ENCODE results near the gene IWS1.
"Not testable (repeated sequence)": the region's sequence is repeated elsewhere in the genome, so short reads cannot be mapped to it uniquely, and the experiment has no call there.

Gene IWS1

DNA sequence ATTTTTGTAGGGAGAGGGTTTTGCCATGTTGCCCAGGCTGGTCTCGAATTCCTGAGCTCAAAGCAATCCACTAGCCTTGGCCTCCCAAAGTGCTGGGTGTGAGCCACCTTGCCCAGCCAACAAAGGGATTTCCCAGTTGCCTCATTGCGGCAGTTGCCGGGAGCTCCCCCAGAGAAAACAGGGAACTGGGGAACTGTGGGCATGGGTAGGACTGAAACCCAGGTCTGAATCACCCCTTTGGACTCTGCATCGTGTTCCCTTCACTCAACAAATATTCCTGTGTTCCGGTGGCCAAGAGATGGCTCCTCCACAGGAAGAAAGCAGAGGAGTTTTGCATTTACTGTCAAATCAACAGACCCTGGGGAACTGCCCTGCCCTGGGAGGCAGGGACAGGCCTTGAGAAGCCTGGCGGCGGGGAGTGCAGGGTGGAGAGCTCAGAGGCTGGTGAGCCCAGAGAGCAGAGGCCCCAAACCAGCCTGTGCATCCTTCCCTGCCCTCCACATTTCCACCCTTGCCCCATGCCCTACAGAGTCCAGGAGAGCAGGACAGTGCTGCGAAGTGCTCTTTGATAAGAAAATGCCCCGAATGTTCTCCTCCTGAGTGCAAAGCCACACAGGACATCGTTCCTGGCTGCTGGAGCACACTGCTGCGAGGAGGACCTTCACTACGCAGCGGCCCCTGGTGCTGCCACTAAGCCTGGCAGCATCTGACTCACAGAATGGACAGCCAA, 34.1 kb upstream of the IWS1 start:
- DNase-seq: no peak

DNA sequence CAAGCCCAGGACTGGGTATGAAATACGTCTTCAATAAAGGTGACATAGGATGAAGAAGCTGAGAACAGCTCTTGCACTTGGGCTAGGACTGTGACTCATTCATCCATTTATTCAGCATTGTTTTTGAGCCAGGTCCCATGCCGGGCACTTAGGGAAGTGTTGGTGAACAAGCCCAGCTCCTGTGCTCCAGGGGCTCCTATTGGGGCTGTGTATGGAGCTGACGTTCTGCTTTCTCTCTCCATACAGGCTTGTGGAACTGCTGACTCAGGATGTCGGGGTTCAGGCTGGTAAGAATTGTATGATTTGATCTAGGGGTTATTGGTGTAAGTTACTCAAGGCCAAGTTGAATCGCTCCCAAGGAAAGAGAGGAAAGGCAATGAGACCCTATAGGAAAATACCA, 33.2 kb upstream of the IWS1 start:
- DNase-seq: no peak

DNA sequence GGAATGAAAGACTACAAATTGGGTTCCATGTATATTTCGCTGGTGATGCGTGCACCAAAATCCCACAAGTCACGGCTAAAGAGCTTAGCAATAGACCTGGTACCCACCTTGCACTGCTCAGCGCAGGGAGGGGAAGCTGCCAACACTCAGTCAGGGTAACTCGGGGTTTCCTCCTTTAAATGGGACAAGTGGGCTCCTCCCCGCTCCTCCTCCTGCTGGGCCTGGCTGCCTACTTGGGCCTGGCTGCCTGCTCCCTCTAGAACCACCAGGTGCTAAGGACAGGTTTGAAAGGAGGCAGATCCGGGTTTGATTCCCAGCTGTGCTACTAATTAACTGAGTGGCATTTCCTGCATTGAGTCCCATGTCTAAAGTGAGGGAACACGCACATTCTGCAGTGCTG, 32.6 kb upstream of the IWS1 start:
- no peak for DNase-seq

DNA sequence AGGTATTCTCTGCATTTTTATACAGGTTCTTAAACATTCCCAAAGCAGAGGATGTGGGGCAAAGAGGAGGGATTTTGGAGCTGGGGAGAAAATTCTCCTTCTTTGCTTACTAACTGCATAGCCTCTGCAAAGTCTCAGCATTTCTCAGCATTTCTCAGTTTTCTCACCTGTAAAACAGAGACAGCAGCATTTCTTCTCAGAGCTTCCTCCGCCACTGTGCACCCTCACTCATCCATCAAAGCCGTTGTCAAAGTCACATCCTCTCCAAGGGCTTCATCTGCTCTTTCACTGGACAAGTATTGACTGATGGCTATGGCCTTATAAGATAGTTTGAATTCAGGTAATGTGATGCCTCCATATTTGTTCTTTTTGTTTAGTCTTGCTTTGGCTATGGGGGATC, 26.6 kb upstream of the IWS1 start:
- DNase-seq: no peak

DNA sequence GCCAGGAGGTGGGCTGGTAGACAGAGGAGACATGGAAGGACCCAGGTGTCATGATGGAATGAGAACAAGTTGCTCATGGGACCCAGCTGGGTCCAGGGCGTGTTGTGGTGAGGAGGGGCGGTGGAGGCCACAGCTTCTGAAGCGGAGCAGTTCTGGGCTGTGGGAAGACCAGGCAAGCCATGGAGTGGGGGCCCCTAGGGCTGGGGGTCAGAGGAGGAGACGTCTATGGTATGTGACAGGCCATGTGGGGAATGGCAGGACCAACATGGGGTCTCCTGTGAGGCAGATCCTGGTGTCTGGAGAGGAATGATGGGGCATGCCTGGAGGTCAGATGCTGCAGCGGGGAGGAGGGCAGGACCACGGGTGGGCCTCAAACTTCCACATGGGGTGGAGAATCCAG, 26.0 kb upstream of the IWS1 start:
- DNase-seq: no peak

DNA sequence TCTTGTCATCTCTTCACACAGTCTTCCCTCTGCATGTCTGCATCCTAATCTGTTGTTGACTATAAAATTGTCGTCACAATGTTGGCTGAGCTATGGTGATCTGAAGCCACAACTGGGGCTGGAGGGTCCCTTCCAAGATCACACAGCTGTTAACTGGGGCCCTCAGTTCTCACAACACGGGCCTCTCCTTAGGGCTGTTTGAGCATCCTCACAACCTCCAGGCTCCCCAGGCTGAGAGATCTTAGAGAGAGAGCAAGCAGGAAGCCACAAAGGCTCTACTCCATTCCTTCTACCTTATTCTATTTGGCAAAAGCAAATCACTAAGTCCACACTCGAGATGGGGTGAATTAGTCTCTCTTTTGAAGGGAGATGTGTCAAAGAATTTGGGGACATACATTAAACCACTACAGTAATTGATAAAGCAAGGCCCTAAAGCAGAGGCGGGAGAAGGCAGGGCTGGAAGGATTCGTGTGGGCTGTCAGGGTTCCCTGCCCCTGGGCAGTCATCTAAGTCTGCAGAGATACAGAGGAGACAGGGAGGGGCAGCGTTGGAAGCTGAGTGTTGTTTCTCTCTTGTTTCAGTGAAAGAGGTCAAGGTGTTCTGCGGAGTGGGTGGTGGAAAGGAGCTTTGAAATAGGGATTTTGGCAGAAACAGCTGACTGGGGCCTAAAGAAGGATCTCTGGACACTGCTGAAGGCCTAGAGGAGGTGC, 25.1 kb upstream of the IWS1 start:
- no peak for DNase-seq

DNA sequence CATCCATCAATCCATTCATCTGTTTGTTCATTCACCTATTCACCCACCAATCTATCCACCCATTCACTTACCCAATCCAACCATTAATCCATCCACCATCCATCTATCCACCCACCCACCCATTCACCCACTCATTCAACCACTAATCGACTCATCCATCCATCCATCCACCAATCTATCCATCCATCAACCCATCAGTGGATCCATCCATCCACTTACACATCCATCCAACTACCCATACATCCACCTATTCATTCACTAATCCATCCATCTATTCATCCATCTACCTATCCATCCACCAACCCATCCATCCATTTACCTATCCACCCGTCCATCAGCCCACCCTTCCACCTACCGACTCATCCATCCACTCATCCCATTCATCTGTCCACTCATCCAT, 20.5 kb upstream of the IWS1 start:
- DNase-seq: no peak

DNA sequence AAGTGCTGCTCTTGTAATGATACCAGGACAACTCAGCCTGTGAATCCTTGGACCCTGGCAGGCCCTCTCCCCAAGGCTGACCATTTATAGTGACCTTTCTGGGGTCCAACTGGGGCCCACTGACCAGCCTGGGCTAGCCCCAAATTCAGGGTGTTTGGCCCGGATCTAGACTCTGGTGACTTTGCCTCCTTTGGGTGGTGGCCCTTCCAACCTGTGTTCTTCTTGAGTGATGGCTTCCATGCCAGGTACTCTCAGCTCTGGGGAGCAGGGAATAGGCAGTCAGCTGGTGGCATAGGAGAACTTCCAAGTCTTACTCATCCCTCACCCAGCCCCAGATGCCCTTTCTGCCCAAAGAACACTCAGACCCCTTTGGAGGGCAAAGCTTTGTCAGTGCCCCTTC, 19.5 kb upstream of the IWS1 start:
- no peak for DNase-seq

DNA sequence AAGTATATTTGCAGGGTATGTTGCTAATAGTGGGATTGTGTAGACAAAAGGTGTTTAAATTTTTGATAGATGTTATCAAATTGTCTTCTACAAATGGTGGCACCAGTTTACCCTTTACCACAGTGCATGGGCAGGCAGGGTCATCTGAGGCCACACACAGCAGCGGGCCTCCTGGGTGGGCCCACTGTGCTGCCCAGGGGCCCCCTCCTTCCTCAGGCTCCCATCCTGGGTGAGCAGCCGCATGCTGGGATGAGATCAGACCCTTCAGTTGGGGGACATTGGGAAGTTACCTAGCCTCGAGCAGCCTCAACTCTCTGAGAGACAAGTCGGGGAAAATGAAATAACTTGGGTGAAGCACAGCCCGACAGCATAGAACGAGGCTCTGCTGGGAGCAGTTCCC, 18.9 kb upstream of the IWS1 start:
- no peak for DNase-seq

DNA sequence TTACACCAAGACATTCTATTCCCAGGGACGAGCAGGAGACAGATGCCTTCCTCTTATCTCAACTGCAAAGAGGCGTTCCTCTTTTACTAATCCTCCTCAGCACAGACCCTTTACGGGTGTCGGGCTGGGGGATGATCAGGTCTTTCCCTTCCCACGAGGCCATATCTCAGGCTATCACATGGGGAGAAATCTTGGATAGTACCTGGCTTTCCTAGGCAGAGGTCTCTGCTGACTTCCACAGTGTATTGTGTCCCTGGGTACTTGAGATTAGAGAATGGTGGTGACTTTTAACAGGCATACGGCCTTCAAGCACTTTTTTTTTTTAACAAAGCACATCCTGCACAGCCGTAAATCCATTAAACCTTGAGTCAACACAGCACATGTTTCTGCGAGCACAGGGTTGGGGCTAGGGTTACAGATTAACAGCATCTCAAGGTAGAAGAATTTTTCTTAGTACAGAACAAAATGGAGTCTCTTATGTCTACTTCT, 16.8 kb upstream of the IWS1 start:
- not testable (repeated sequence) for DNase-seq

DNA sequence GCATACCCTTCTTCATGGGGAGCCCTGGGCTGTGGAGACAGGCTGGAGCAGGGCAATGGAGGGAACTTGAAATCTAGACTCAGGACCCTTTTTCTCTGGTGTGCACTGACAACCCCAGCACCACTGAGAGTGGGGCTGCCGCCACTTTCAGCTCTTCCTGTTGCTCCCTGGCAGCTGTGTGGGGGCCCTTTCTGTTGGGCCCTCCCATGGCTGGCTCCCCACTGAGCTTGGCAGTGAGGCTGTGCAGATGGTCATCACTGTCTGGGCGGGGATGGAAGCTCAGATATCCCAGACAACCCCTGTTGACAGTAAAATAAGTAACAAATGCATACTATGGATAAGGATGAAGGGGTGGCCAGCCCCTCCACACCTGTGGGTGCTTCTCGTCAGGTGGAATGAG, 15.9 kb upstream of the IWS1 start:
- DNase-seq: no peak

DNA sequence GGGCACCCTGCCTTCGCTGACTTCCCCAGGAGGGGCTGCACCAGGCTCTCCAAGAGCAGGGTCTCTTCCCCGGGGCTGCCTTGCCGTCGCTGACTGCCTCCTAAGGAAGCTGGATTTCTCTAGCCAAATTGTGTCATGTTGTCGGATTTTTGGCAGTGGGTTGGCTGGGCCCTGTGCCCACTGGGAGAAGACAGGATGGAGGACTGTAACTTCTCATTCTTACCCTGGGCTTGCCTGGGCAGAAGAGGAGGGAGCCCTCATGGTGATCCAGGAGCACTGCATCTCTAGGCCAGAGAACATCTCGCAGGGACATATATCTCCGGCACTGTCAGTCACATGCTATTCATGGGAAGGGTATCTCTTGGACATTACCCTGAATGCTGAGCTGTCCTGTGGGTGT, 15.5 kb upstream of the IWS1 start:
- no peak for DNase-seq

DNA sequence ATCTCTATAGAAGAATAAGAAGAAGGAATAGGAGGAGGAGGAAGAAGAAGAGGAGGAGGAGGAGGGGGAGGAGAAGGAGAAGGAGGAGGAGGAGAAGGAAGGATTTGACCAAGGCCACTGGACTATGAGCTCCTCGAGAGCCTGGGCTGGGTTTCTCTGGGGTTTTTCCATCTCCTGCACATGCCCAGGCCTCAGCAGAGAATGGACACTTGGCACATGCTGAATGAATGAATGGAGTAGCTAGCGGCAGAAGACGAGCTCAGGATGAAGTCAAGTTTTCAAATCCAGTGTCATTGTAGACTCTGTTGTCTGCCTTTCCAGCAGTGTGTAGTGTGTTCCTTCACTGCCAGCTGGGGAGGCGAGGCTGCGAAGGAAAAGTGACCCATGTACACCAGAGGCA, 11.4 kb upstream of the IWS1 start:
- DNase-seq: no peak

DNA sequence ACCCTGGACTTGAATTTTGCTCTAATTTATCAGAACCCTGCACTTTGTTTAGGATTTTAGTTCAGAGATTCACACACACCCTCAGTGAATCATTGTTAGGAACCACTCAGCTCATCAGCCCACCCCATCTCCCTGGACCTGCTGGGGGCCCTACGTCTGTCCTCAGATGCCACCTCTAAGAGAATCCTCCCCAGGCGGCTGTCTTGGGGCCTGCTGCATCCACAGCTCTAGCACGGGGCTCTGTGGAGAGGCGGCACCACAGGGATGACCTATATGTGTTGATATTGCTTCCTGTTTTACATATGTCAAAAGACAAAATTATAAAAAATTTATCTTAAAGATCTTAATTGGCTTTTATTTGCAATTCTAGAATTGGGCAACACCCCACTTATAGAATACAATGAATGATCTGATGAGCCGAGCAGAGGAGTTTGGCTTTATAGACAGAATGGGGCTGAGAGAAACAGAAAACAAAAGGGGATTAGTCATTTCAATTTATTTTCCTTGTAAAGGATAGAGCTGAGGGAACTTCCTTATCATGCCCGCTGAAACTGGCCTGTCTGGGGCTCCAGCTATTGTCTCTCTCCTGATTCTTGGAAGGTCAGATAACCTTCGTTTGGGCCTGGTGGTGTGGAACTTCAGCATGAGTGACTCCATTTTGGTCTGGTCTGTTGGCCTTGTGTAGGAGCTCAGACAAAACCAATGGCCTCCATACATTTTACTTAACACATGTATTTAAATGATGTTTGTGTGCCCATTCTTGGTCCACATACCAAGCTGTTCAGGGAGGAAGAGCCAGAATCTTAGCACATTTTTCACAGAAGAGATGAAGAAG, 10.6 kb upstream of the IWS1 start:
- no peak for DNase-seq

DNA sequence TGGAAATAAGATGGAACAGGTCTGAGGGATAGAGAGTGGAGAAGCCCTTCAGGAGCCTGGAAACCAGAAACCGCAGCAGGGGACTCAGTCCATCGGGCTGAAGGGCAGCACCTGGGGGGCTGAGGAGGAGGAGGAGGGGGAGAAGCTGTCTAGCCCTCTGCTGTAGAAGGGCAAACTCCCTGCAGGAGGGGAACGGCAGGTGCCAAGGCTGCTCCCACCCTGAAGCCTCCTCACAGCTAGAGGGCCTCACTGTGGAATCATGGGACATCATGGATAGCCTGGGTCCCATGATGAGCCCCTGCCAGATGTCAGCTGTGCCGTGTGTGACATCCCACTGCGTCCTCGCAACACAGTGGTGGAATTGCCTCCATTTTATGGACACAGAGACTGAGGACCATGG, 9.6 kb upstream of the IWS1 start:
- DNase-seq: no peak

DNA sequence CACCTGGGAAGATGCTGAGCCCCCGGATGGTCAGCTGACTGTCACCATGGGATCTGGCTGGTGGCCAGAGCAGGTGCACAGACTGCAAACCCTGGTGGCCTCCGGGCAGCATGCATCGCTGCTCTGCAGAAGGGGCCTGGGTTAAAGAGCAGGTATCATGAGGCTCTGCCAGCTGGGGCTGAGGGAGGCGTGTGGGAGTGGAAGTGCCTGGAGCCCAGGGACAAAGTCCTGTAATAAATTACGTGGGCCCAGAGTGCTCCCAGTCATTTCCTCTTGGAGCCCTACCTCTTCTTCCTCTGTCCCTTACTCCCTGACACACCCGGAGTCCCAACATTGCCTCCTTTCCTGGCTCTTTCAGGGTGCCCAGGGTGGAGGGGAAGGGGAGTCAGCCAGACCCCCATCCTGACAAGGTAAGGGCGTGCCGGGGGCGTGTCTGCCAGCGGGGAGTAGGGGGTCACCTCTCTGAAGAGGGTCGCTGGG, 9.2 kb upstream of the IWS1 start, which contains the start of gene MYO7B:
Gene MYO7B (plus strand): TSS at position 262 of the 480 bp plus-strand sequence. CDS start 24,040 bp downstream, outside the sequence.
- DNase-seq: no peak

DNA sequence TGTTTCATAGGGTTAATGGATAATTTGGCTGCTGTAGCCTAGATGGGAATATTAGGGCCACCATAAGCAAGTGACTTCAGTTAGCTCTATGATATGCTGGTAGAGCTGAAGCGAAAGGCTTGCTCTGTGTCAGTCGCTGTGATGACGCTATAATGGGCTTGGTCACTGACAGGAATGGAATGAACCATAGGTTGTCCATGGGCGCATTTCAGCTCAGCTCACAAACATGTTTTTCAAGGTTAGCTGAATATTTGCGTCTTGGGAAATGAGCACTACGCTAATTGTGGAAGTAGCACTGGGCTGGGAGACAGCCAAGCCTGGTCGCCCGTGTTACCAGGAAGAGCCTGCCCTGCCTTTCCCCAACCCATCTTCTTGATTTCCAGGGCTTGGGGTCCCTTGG, 6.0 kb upstream of the IWS1 start:
- no peak for DNase-seq

DNA sequence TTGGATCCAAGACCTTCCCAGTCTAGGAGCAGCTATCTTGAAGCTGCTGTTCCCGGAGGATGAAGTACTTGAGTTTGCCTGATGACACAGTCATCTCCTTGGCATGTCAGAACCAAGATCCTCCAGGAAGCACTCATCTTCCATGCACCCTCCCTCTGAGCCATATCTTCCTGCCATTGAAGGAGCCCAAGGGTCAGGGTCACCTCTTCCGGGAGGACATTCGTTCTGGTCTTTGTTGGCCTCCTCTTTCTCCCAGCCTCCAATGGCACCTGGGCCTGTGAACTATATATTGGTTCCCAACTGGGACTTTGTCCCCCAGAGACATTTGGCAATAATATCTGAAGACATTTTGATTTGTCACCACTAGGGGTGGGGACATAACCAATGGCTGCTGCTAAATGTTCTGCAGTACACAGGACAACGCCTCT, 4.9 kb upstream of the IWS1 start:
- DNase-seq: no peak

DNA sequence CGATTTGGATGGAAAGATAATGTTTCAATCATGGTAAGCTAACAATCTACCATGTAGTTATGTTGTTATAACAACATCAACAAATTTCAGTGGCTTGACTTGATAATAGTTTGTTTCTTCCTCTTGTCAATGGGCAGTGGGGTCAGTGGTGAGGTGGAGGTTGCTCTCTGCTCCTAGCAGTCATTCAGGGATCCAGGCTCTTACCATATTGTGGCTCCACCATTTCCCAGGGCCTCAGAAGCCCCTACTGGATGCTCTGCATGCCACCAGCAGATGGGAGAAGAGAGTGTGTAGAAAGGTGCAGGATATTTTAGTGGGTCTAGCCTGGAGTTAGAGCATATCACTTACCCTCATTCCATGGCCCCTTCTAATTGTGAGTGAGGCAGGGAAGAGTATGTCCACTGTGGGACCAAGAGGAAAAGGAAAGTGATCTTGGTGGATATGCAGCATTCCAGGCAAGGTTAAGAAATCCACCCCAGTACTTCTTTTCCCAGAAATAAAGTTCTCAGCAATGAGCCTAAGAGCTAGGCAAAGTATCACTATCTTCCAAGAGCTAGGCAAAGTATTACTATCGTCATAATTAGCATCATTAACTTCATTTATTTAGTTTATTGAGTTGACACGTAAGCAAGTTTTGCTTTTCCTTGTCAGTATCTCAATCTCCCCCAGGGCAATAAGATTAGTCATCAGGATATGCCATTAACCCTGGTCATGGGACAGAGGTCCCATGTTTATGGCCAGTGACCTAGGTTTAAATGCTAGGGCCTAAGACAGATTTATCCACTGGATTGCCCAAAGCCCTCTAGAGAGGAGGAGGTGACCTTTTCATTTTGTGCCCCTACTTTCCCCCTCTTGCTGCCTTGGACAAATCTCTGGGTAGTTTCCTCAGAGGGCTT, 4.2 kb upstream of the IWS1 start:
- no peak for DNase-seq

DNA sequence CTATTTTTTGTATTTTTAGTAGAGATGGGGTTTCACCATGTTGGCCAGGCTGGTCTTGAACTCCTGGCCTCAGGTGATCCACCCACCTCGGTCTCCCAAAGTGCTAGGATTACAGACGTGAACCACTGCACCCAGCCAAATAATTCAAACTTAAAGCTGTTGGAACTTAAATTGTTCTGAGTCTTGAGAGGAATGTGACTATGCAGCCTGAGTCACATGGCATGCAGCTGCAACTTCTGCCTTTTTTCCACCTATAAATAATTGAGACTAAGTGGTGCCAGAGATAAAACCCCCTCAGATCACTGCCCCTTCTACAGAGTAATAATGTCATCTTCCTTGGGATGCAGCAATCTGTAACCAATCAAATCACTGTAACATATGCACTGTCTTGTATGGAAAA, 3.1 kb upstream of the IWS1 start:
- not testable (repeated sequence) for DNase-seq

DNA sequence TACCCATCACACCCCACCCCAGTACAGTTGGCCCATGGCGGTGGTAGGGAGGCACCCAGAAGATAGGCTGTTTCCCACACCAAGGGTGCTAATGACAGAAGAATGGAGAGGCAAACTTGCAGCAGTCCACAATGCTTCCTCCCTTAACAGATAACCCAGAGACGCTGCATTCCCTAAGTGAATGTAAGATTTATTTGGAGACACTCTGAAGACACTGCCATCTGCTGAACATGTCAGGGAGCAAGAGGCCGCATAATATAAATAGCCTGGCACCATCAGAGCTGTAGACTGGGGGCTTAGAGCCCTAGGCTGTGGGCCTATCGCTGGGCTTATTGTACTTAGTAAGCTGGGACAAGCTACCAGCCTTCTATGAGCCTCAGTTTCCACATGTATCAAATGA, 2.2 kb upstream of the IWS1 start:
- no peak for DNase-seq
